NT2/D1 (cell line): ENCODE measurements around the gene FERD3L.

Experiments used
- YY1 ChIP-seq: IDR thresholded peaks from 2 replicates; pipeline ENCODE4 v1.6.1; 2011; ENCODE audit not compliant: insufficient read length, insufficient read depth
- ZNF274 ChIP-seq: IDR thresholded peaks from 2 replicates; pipeline ENCODE4 v1.6.1; 2011; ENCODE audit warnings: mild to moderate bottlenecking, low read depth, low read length

DNA sequence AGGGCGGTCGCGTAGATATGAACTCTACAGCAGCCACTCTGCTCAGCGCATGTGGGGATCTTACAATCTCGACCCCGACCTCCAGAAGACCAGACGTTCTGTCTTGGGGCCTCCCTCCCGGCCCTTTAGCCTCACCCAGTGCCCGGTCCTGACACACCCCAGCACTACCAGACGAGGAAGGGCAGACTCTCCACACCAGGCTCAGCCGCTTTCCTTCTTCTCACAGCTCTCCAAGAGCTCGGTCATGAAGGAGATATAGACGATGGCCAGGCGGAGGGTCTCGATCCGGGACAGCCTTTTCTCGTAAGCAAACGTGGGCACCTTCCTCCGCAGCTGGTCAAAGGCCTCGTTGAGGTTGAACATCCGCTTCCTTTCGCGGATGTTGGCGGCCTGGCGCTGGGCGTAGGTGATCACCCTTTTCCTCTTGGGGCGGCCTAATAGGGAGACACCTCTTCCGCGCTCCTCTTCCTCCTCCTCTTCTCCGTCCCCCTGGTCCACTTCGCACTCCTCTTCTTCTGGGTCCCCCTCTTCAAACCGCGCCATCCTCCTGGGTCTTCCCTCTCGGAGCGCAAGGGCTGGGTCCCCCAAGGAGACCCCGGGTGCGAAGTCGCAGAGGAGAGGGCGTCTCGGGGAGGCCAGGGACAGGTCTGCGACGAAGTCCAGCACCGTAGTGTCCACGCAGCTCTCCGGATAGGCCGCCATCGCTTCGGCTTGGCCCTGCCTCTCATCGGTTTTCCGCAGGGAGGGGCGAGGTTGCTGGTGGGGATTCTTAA, at the start of gene FERD3L:
- TF ChIP-seq ZNF274 (no peak), YY1 (no peak)
